HL-60 (cell line): ENCODE measurements around the gene SPATA9.

Experiments
- DNase-seq, 2 experiments: peaks; one replicate each; pipeline ENCODE4 v3.0.0-alpha.2; 2010 to 2020; ENCODE audit warnings: low read depth in 1 of 2, low spot score in 1 of 2
- H3K27ac ChIP-seq: fragments of 250-450 bp; sonication (Bioruptor Pico); replicated peaks from 2 replicates; pipeline ENCODE4 v1.5.1; 2020; ENCODE audit warnings: mild to moderate bottlenecking, moderate library complexity
- H3K27me3 ChIP-seq: fragments of 250-450 bp; sonication (Bioruptor Pico); 2 replicates; pipeline ENCODE4 v1.5.1; 2021; ENCODE audit warnings: mild to moderate bottlenecking, moderate library complexity; ENCODE audit not compliant: insufficient read depth, poor library complexity, severe bottlenecking
- H3K4me3 ChIP-seq: replicated peaks from 2 replicates; pipeline ENCODE4 v1.5.1; 2011; ENCODE audit warnings: mild to moderate bottlenecking, control low read depth, low read length; ENCODE audit not compliant: insufficient read depth
- CTCF ChIP-seq: IDR thresholded peaks from one replicate; pipeline ENCODE4 v1.5.1; 2011; ENCODE audit warnings: low read length, control low read depth, inconsistent platforms; ENCODE audit not compliant: insufficient read depth
- GABPA ChIP-seq: IDR thresholded peaks from 2 replicates; pipeline ENCODE4 v1.6.1; 2012; ENCODE audit warnings: low read depth
- POLR2AphosphoS5 ChIP-seq: IDR thresholded peaks from 2 replicates; pipeline ENCODE4 v1.6.1; 2012; ENCODE audit warnings: low read depth
- REST ChIP-seq: IDR thresholded peaks from 2 replicates; pipeline ENCODE4 v1.6.1; 2012; ENCODE audit warnings: low read depth; ENCODE audit not compliant: insufficient replicate concordance
- SPI1 ChIP-seq: IDR thresholded peaks from 2 replicates; pipeline ENCODE4 v1.6.1; 2012; ENCODE audit warnings: low read depth, mild to moderate bottlenecking, borderline replicate concordance

The SPATA9 gene

DNA sequence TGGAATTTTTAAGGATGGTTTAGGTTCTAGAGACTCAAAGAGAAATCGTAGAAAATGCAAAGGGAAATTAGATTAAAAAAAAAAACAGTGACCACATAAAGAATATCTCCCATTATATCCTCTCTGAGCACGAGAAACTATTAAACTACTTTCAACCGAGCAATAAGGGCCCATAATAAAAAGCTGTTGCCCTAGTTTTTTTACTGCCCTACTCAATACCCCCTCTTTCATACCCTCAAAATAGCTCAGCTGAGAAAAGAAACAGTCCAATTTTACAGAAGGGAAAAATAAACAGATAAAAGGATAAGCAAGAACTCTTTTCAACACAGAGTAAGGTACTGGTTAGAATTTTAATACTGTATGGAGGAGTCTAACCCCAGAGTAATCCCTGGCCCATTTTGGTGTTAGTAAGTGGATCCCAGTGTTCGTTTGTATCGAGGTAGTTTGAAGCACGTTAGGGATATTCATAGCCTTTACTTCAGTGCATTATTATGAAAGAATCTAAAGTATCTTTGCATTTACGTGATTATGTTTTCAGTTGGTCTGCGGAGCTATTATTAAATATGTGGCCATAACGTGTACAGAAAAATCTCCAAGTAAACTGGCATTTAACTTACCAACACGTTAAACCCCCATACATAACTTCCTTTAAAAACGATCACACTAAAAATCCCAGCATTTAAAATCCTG lies 47.4 kb upstream of the SPATA9 start:
- H3K4me3 ChIP-seq, result peak overlapping the region; percentile 57
- TF ChIP-seq REST (no peak), CTCF (no peak), POLR2AphosphoS5 (no peak)
- DNase-seq, result no peak
- peak overlapping the region; percentile 66 for H3K27ac ChIP-seq
- H3K27me3 ChIP-seq, result no peaks in the 10 kb centered on the region

- DNase-seq, result no peak
- H3K27ac ChIP-seq, result no peak overlapping the region
- TF ChIP-seq GABPA, result no peak
- TF ChIP-seq REST, result no peak
- no peak for TF ChIP-seq CTCF
- TF ChIP-seq POLR2AphosphoS5, result no peak
- TF ChIP-seq SPI1, result no peak
- H3K4me3 ChIP-seq, result no peak overlapping the region
- no peaks in the 10 kb centered on the region for H3K27me3 ChIP-seq
Measured at GRCh38 chr5:95729115-95730010, 46.6 kb upstream of the SPATA9 start.

DNA sequence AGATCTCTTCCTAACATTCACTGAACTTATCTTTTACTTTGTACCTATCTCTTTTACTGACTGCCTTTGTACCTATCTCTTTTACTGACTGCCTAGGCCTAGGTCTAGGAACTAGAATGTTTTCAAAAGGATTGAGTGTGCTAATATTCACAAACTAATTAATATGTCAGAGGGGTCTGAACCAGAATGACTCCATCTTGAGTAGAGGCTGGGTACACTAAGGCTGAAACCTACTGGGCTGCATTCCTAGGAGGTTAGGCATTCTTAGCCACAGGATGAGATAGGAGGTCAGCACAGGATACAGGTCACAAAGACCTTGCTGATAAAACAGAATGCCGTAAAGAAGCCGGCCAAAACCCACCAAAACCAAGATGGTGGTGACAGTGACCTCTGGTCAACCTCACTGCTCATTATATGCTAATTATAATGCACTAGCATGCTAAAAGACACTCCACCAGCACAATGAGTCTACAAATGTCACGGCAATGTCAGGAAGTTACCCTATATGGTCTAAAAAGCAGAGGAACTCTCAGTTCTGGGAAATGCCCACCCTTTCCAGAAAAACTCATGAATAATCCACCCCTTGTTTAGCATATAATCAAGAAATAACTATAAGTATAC lies 45.8 kb upstream of the SPATA9 start:
- Histone ChIP-seq H3K27ac (no peak overlapping the region), H3K27me3 (no peaks in the 10 kb centered on the region), H3K4me3 (no peak overlapping the region)
- TF ChIP-seq CTCF (no peak), SPI1 (no peak), REST (no peak), GABPA (no peak), POLR2AphosphoS5 (no peak)
- no peak for DNase-seq
